Esophagus muscularis mucosa (tissue), 3 donors: ENCODE results near the gene AK5.

Experiments used
- POLR2AphosphoS5 ChIP-seq, 2 donors: sonication (generic); formaldehyde crosslinking; IDR thresholded peaks; one replicate each; pipeline ENCODE4 v1.6.1; 2017; ENCODE audit warnings: antibody characterized with exemption in 2 of 2
- TF ChIP-seq, protein P1 (sequence below), 3 experiments: fragments of 200-600 bp in 2 of 3; fragments of 450-650 bp in 1 of 3; sonication (generic) in 2 of 3; IDR thresholded peaks; one replicate each; pipeline ENCODE4 v1.5.1; 2017 to 2019; ENCODE audit warnings: antibody characterized with exemption in 3 of 3, mild to moderate bottlenecking in 2 of 3, moderate library complexity in 1 of 3

GRCh38 chr1:77608893-77609292 is 327.1 kb downstream of the AK5 start:
- TF ChIP-seq POLR2AphosphoS5 (IDR thresholded peaks at IDR 0.05) = no peak
- TF ChIP-seq, protein P1, sequence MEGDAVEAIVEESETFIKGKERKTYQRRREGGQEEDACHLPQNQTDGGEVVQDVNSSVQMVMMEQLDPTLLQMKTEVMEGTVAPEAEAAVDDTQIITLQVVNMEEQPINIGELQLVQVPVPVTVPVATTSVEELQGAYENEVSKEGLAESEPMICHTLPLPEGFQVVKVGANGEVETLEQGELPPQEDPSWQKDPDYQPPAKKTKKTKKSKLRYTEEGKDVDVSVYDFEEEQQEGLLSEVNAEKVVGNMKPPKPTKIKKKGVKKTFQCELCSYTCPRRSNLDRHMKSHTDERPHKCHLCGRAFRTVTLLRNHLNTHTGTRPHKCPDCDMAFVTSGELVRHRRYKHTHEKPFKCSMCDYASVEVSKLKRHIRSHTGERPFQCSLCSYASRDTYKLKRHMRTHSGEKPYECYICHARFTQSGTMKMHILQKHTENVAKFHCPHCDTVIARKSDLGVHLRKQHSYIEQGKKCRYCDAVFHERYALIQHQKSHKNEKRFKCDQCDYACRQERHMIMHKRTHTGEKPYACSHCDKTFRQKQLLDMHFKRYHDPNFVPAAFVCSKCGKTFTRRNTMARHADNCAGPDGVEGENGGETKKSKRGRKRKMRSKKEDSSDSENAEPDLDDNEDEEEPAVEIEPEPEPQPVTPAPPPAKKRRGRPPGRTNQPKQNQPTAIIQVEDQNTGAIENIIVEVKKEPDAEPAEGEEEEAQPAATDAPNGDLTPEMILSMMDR (IDR thresholded peaks at IDR 0.05) = no peak
